HG02973 (cell line): ENCODE measurements around the gene ZNF2.

ENCODE experiments used
- ATAC-seq: cut with Tn5 transposase; IDR thresholded peaks from one replicate; pipeline ENCODE4 v1.9.1; 2021; ENCODE audit warnings: moderate library complexity; ENCODE audit not compliant: unreplicated experiment

The ZNF2 gene

GRCh38 chr2:95204396-95204795 is 38.8 kb downstream of the ZNF2 start:
- no peak for ATAC-seq

GRCh38 chr2:95206096-95206495 is 40.5 kb downstream of the ZNF2 start:
- no peak for ATAC-seq

- ATAC-seq: peak; percentile 94
These were observed 41.7 kb downstream of the ZNF2 start, which contains the start of gene ZNF892 for GRCh38 chr2:95207111-95207961. Gene ZNF892, plus strand, starts transcription at chr2:95207521. Its CDS starts 295 bp downstream, at chr2:95207816.

GRCh38 chr2:95208106-95208505 is 42.5 kb downstream of the ZNF2 start:
- no peak for ATAC-seq

- no peak for ATAC-seq
These were observed 49.5 kb downstream of the ZNF2 start for GRCh38 chr2:95215018-95215612.

GRCh38 chr2:95220449-95220848 is 54.8 kb downstream of the ZNF2 start:
- no peak for ATAC-seq

- no peak for ATAC-seq
These were observed 60.0 kb downstream of the ZNF2 start for GRCh38 chr2:95225658-95226057.

- ATAC-seq: no peak
These were observed 66.1 kb downstream of the ZNF2 start for GRCh38 chr2:95231723-95232122.

- ATAC-seq: no peak
These were observed 66.6 kb downstream of the ZNF2 start for GRCh38 chr2:95232232-95232631.
